ENCODE data around the gene TRMU.
"Not testable (repeated sequence)": the region's sequence is repeated elsewhere in the genome, so short reads cannot be mapped to it uniquely, and the experiment has no call there.

TRMU gene

DNA sequence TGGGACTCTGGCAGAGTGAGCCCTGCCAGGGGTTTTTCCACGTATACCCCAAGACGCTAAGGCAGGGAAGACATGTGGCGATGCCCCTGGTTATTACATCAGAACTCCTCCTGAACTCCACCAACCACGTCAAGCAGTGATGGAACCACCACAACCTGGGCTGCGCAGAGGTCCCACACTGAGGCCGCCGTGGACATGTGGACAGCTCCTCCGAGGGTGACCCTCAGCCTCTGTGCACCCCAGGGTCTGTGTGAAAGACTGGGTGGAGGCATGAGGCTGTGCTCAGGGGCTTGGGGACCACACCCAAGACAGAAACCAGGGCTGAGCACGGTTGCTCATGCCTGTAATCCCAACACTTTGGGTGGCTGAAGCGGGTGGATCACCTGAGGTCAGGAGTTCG lies 52.2 kb downstream of the TRMU start:
- no peak for DNase-seq (ENCODE audit: low read depth)

DNA sequence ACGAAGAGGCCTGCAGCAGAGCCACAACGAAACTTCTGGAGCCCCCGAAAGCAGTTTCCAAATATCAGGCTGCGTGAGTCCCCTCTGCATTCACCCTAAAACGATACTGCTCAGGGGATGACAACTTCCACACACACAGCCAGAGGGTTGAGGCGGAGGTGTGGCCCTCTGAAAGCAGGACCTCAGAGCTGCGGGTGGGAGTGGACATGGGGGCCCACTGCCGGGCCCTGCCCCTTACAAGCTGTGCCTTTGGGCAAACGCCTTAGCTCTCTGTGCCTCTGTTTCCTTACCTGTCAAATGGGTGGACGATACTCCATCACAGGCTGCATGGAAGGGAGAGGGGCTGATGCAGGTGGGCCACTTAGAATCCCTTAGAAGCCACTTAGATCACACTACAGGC lies 53.1 kb downstream of the TRMU start:
- no peak for DNase-seq (ENCODE audit: low read depth)

DNA sequence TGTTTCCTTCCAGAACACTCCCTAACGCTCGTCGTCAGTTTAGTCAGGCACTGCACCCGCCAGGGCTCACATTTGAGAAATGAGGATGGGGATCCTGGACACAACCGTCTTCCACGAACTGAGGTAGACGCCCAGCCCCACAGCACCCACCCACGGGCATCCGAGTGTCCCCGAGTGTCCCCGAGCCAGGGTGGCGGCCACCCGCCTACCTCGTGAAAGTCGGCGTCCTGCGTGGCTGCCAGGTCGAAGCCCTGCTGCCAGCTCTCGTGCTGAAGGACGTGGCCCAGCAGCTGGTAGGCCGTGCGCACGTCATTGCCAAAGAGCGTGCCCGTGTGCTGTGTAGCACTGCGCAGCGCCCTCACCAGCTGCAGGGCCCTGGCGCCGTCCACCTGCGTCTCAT lies 53.6 kb downstream of the TRMU start:
- DNase-seq (ENCODE audit: low read depth): no peak

DNA sequence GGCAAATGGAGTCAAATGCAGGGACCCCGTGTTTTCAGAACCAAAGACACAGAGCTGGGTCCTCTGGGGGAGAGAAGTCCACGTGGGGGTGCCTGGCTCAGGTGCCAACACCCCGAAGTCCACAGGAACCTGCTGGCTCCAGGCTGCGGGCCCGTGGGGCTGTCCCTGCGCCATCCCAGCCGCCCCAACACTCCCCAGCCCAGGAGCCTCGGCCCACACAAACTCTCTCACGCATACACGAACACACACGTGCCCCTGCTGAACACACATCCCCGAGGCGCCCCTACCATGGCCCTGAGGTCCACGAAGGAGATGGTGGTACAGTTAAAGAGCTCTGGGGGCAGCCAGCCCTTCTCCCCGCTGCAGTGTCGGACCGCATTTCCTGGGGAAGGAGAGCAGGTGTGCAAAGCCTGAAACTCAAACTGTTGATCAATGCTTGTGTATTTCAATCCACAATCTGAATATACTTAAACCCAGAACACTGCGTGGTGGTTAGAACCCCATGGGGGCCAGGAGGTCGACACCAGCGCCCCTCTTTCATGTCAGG lies 54.7 kb downstream of the TRMU start:
- no peak for DNase-seq (ENCODE audit: low read depth)

DNA sequence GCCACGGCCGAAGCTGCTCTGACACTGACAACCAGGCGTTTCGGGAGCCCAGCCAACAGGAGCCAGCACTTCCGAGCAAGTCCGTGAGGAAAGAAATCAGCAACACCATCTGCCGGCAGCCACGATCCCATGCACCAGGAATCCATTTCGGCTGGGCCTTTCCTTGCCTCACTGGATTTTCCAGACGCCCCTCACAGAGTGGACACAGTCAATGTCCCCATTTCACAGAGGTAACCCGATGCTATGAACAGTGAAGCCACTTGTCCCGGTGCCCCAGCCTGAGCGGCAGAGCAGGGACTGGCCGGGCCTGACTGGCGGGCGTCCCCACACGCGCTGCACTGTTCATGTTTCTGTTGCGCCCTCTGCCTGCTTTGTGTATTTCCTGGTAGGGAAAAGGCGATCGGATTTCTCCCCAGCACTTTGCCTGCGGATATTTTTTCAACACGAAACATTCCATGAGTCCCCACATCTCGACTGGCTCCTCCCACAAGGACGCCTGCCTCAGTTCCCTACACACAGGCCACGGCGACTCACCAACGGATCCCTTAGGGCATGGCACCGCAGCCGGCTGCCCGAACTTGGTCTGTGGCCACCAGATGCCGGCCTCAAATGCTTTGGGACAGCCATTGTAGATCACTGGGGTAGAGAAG lies 55.3 kb downstream of the TRMU start:
- DNase-seq (ENCODE audit: low read depth): no peak

DNA sequence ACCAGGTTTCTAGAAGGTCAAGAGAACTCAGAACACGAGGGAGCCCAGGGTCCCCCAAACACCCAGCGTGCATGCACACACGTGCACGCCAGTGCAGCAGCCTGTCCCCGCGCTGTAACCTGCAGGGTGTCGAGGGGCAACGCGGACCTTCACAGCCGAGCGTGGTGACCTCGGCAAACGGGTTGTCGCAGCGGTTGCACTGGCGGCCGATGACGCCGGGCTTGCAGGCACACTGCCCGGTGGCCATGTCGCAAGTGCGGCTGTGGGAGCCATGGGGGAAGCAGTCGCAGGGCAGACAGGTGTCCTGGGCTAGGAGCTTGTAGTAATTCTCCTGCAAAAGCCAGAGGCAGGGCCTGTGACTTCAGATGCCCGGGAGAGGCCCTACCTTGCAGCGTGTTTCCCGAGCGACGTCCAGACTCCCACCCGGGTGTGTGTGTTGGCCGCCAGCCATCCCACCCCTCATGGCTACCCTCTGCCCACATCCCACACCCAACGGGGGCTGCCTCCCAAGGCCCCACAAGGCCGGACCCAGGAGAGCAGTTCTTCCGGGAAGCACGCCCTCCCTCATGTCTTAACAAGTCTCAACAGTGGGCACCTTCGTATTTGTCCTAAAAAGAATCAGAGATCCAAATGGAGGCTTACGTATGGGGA lies 56.1 kb downstream of the TRMU start:
- DNase-seq (ENCODE audit: low read depth): no peak

DNA sequence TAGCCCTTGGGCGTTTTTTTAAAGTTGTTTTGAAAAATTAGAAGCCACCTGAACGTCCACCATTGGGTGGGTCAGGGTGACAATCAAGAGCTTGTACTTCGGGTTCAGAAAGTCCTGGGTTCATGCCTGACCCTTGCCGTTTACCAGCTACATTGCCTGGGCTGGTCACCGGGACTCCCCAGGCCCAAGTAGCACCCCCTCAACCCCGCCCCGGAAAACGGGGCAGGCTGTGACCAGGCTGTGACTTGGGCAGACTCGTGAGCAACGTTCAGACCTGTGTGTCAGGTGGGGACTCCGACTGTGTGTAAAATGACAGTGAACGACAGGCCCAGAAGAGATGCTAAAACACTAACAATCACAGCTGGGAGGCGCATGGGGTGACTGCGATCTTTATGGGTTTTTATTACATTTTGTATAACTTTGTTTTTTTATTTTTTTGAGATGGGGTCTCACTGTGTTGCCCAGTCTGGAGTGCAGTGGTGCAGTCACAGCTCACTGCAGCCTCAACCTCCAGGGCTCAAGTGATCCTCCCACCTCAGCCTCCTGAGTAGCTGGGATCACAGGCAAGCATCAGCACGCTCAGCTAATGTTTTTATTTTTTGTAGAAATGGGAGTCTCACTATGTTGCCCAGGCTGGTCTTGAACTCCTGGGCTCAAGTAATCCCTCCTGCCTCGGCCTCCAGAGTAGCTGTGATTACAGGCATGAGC lies 56.8 kb downstream of the TRMU start:
- DNase-seq (ENCODE audit: low read depth): no peak

DNA sequence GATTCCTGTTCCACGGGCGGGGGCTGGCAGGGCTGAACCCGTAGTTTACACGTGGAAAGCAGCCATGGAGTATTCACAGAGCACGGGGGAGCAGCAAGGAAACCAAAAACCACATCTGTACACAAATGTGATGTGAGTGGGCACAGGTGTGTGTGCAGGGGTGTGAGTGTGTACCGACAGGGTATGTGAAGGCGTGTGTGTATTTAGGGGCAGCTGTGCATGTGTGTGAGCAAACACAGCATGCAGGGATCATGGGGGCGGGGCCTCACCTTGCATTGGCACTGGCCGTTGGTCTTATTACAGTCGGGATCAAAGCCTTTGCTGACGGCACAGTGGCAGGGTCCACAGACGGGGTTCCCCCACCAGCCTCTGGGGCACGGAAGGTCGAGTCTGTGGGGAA lies 58.4 kb downstream of the TRMU start:
- DNase-seq (ENCODE audit: low read depth): no peak

DNA sequence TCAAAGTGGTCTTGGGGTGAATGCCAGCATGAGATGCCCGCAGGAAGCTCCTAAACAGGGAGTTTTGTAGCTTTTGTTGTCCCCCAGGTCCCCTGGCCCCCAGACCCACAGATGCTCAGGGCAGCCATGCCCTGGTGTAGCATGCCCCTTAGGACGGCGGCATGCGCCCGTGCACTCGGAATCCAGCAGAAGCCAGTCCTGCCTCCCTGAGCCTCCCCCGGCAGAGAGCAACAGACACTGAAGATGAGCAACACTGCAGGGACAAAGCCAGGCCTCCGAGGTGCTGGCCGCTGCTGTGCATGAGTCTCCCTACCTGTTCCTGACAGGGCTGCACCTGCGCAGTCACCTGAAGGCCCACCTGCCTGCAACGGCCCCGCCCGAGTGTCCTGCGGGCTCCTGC lies 59.1 kb downstream of the TRMU start:
- no peak for DNase-seq (ENCODE audit: low read depth)

DNA sequence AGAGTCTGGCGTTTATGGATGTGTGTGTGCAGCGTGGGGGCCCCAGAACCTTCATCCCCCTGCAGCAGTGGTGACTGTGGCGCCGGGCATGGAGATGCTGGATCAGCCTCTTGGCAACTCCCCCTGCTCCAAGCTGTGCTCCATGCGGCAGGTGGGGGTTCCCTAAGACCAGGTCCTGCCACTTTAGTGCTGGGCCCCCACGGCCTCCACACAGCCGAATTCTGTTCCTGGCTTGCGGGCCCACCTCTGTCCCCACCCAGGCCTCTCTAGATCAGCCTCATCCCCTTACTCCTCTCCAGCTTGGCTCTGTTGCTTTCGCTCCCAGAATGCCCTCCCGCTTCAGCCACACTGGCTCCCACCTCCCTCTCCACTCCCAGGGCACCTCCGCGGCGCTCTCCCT lies 59.6 kb downstream of the TRMU start:
- no peak for DNase-seq (ENCODE audit: low read depth)

DNA sequence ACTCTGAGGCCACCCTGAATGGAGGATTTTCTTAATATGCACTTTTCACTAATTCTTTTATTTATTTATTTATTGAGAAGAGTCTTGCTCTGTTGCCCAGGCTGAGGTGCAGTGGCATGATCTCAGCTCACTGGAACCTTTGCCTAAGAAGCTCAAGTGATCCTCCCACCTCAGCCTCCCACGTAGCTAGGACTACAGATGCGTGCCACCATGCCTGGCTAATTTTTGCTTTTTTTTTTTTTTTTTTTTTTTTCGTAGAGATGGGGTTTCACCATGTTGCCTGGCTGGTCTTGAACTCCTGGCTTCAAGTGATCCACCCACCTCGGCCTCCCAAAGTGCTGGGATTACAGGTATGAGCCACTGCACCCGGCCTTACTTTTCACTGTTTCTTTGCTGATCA lies 61.5 kb downstream of the TRMU start:
- not testable (repeated sequence) for DNase-seq (ENCODE audit: low read depth)

DNA sequence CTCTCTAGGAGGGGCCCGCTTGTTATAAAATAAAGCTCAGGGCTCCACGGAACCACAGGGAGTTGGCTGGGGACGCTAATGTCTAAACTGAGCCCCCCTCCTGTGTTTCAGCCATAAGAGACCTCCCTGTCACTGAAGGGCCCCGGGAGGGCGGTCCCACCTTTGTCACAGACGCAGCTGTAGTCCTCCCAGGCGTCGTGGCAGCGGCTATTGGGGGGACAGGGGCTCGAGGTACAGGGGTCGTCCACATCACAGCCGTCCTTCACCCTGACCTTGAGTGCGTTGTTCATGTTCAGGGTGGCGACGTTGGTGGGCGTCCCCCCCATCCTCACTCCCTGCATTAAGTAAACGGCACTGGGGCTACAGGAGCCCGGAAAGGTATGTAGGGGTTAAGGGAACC lies 62.0 kb downstream of the TRMU start:
- DNase-seq (ENCODE audit: low read depth): no peak

DNA sequence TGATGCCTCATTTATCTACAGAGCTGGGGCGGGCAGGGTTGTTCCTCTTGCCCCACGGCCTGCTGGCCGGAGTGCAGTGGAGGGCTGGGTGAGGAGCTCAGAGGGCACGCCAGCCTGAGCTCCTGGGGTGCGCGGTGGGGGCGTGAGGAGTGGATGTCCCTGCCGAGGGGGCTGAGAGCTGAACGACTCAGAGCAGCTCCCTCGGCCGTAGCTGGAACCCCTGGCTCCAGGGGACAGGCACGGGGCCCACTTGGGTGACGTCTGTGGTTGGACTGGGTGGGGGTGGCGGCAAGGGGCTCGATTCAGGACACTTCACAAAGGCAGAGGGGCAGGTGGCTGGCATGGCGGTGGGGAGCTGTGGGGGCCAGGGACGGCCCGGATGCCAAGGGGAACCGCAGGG lies 62.4 kb downstream of the TRMU start:
- no peak for DNase-seq (ENCODE audit: low read depth)

DNA sequence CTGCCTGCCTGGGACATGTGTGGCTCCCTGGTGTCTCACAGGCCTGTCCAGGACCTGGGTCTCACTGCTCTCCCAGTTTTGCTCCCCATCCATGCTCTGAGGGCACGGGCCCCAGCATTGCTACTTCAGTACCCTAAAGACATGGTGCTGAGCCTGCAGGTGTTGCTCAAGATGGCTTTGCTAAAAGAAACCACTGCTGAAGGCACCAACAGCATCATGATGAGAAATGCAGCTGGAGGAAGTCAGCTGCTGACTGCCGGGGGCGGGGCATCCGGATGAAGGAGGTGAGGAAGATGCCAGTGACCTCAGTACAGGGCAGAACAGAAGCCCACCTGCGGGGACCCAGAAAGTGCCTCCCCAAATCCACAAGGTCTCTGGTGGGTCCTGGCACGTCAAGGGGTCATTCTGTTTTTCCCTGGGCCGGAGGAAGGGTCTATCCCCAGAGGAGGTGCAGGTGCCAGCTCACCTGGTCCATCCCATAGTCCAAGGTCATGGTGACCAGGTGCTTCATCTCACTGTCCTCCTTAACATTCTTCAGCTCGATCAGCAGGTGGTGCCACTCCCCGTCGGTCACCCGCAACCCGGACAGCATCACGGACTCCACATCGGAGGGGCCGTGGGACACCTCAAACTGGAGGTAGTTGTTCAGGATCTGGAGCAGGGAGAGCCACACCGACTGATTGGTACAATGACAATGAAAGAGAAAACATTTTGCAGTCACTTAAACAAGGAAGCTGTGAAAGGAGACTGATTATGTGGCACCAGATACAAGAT lies 63.9 kb downstream of the TRMU start:
- no peak for DNase-seq (ENCODE audit: low read depth)

DNA sequence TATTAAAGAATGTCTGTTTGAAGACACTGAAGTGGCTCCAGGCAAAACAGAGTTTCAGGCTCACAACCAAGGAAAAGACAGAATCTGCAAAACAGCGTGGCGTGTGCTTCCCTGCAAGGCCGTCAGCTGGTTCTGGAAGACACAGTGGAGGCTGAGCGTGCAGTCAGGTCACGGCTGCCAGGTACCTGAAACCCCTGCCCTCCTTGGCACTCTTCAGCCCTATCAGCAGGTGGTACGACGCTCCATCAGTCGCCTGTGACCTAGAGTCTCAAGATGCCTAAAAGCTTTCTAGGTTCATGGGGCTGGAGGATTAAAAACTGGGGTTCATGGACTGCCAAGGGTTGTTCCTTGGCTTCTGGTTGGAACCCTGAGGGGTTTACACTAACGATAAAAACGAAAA lies 65.9 kb downstream of the TRMU start:
- DNase-seq (ENCODE audit: low read depth): no peak

DNA sequence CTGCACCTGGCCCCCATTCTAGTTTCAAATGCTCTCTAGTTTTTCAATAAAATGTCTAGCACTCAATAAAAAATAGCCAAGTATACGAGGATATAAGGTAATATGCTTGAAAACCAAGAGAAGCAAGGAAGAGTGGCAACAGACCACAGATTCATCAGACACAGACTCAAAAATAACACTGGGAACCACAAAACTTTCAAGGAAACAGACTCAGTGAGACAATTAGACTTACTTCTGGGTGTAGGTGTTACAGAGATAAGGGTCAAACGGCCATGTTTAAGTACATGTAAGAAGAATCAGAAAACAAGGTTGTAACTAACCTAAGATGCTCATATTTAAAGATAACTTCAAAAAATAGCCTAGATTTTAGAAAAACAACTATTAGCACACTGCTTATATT lies 67.0 kb downstream of the TRMU start:
- DNase-seq (ENCODE audit: low read depth): no peak

DNA sequence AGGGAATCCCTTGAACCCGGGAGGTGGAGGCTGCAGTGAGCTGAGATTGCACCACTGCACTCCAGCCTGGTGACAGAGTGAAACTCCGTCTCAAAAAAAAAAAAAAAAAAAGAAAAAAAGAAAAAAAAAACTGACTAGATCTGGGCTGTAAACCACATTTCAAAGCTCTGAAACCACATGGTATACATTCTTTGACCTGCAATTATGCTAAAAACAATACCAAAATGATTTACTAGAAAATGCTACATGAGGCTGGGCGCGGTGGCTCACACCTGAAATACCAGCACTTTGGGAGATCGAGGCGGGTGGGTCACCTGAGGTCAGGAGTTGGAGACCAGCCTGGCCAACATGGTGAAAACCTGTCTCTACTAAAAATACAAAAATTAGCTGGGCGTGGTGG lies 68.4 kb downstream of the TRMU start:
- DNase-seq (ENCODE audit: low read depth): not testable (repeated sequence)

DNA sequence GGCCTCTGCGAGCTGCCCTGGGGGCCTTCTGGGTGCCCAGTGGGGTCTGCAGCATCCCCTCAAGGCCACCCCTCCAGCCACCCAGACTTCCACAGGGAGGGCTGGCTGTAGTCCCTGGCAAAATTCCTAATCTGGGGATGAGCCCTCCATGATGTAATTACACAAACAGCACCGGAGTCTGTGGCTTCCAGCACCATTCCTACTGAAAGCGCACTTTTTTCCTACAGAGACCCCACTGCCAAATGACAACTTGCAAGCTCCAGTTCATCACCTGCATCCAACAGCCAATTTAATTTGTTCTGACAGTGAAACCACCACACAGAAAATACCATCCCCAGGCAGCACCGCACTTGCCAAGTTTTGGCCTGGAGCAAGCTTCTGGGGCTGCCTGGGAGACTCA lies 70.4 kb downstream of the TRMU start:
- no peak for DNase-seq (ENCODE audit: low read depth)

DNA sequence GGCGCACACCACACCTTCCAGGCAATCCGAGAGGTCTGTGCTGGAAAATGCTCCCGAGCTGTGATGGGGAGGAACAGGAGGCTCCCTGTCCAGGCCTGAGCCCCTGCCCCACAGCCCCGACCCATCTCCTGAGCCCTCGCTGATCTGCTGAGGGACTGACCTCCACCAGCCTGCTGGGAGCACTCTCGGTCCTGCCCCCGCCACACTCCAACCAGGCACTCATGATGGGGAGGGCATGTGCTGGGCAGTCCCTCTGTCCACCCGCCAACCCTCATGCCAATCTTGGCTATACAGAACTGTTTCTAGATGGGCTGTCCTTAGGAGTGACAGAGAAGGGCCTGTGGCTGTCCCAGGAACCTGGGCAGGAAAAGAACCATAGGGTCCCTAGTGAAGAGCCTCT lies 70.8 kb downstream of the TRMU start:
- no peak for DNase-seq (ENCODE audit: low read depth)

DNA sequence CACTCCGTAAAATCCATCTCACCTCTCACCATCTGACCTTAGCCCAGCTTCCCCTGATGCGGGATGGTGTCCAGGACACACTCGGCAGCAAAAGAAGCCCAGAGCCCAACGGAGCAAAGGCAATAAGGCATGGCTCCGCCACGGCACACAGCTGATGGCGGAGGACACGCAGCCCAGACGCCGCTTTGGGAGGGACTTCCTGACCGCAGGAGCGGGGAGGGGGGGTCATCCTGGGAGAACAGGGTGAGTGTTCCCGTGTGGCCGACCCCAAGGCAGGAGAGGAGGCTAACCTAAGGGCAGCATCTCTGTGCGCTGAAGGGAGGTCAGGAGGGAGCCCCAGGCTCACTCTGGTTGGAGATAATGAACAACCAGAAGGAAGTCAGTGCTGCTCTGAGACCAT lies 71.3 kb downstream of the TRMU start:
- no peak for DNase-seq (ENCODE audit: low read depth)
